CD4-positive, alpha-beta T cell treated with Interleukin-15 for 4 hours (primary cell): ENCODE data around the gene MACROD2.

ENCODE experiments used
- DNase-seq: peaks from one replicate; pipeline ENCODE4 v3.0.0-alpha.2; 2020; ENCODE audit warnings: low spot score

MACROD2 gene

GRCh38 chr20:15919118-15919517 is 1923.8 kb downstream of the MACROD2 start:
- DNase-seq: no peak

DNA sequence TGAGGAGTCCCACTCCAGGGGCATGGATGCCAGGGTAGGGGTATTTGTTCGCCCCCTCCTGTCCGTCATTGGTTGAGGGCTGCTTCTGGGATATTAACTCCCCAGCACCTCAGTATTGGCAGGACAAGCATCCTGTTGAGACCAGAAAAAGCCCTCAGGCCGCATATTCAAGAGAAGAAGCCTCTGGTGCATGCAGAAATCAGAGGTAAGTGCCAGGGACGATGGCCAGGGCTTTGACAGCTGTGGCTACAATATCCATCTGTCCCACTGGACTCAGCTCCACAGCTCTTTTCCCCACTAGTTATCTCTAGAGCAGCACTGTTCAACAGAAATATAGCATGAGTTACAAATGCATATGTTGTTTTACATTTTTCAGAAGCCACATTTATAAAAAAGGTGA is 1926.6 kb downstream of the MACROD2 start:
- DNase-seq: no peak

DNA sequence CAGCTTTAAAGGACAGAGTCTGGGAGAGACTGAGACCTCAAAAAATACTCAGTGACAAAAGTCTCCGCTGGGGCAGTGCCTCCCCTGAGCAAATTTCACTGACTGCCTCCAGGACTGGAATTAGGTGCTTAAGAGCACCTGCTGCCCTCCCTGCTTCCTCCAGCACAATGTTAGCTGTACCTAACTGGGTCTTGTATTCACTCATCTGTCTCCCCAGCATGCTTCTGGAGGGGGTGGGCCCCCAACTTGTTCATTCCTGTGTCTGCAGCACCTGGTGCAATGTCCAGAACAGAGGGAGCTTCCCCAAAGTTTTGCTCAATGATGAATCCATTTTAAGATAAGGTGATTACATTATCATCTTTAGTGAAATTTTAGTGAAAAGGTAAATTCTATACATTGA is 1927.2 kb downstream of the MACROD2 start:
- no peak for DNase-seq

GRCh38 chr20:15923030-15923776 is 1927.9 kb downstream of the MACROD2 start:
- no peak for DNase-seq

DNA sequence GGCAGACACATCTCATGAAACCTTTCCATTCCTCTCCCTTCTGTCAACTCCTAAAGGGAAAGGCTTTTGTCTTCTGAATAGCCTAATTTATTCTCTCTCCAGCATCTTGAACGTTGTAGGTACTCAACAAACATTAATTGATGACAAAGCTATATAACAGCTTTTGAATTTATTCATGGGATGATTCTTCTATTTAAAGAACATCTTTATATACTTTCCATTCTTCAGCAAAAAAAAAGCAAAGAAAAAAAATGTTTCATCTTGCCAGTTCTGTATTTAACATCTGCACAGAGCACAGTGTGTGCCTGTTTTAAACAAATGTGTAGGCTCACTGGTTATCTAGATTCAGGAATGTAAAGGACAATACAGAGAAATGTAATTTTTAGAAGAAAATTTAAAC is 1929.2 kb downstream of the MACROD2 start:
- DNase-seq: no peak

DNA sequence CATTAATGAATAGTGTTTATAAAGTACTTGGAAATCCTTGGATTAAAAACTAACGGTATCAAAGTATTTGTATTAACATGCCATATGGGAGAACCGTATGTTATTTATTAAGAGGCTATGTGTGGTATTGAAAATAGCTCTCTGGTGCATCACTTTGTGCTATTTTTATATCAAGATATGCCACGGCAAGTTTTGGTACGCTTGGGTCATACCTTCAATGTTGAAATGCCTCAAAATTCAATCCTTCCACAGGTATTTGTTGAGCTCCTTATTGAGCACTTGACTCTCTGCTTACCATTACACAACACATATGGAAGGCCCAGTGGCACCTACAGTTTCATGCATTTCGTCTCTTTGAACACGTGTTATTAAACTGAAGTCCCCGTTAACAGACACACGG is 1930.1 kb downstream of the MACROD2 start:
- no peak for DNase-seq

- no peak for DNase-seq
Measured at GRCh38 chr20:15927893-15928650, 1932.8 kb downstream of the MACROD2 start.

DNA sequence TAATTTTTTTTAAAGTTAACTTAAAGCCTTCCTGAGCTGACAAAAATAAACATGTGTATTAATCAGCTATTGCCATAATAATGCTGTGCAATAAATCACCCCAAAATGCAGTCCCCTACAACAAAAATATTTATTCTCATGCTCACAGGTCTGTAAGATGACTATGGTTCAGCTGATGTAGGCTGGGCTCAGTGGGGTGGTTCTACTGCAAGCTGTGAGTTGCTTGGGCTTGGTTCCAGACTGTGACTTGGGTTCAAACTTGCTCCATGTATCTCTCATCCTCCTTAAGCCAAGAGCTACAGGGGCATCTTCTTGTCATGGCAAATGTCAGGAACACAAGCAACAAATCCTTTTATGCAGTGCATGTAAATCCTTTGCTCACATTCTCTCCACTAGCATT is 1933.6 kb downstream of the MACROD2 start:
- DNase-seq: no peak

GRCh38 chr20:15930311-15931305 is 1935.3 kb downstream of the MACROD2 start:
- no peak for DNase-seq

DNA sequence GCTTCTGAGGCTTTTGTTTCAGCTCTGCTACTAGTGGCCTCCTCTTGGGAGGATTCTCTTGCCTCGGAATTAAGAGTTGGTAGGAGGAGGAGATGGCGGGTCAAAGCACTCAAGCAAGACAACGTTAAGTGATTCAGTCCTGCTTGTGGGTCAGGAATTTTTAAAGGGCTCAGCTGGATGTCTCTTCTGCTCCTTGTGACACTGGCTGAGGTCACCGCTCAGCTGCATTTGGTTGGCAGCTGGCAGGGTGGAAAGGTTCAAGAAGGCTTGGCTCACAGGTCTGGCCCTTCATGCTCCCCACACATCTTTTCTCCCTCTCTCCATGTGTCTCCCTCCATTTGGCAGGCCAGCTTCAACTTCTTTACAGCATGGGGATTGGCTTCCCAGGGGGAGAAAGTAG is 1936.6 kb downstream of the MACROD2 start:
- no peak for DNase-seq

DNA sequence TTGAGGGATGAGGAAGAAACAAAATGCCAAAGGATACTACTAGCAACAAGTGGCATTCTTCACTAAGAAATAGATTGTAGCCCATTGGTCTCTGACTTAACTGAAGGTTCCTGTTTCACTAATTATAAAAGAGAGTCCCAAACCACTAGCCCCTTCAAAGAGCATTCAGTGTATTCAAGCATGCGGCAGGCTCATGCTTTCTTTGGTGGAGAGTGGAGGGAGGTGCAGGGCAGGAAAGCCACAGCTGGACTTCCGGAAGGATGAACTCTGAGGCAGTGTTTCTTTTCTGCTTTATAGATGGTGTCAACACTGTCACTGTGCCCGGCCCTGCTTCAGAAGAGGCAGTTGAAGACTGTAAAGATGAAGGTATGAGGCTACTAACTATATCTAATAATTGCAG is 1941.9 kb downstream of the MACROD2 start:
- no peak for DNase-seq

GRCh38 chr20:15938847-15939246 is 1943.5 kb downstream of the MACROD2 start:
- DNase-seq: no peak

- no peak for DNase-seq
Measured at GRCh38 chr20:15940127-15940526, 1944.8 kb downstream of the MACROD2 start.

- DNase-seq: no peak
Measured at GRCh38 chr20:15942130-15942529, 1946.8 kb downstream of the MACROD2 start.

DNA sequence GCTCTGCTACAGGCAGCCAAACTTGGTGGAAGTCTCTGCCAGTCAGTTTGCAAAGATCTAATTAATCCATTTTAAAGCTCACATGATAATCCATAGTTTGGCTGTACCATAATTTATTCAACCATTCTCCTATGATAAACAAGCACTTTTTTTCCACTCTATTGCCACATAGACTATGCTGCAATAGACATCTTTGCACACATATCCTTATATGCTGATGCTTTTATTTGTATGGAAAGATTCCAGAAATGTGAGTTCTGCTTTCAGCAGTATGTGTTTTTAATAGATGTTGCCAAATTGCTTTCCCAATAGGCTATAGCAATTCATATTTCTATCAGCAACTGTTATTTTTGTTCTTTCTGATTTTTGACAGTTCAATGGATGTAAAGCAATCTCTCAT is 1950.0 kb downstream of the MACROD2 start:
- DNase-seq: no peak

DNA sequence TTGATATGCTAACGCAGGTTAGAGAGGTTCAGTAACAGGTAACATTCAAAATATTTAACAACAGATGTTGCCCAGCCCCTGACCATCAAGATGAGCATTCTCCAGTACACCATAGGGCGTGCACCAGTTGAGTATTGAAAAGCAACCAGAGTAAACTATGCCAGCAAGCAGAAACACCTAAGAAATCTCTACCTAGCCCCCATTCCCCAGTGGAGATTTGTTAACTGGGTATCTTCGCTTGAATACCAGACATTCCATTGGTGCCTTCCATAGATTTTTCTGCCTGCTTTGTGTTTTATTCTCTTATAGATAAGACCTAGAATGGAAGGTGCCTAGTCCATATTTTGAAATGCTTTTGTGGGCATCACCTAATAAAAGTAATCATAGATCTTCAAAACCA is 1954.1 kb downstream of the MACROD2 start:
- DNase-seq: no peak

- DNase-seq: no peak
Measured at GRCh38 chr20:15951658-15952057, 1956.3 kb downstream of the MACROD2 start.

GRCh38 chr20:15958142-15958541 is 1962.8 kb downstream of the MACROD2 start:
- no peak for DNase-seq

GRCh38 chr20:15965165-15965564 is 1969.8 kb downstream of the MACROD2 start:
- DNase-seq: no peak

DNA sequence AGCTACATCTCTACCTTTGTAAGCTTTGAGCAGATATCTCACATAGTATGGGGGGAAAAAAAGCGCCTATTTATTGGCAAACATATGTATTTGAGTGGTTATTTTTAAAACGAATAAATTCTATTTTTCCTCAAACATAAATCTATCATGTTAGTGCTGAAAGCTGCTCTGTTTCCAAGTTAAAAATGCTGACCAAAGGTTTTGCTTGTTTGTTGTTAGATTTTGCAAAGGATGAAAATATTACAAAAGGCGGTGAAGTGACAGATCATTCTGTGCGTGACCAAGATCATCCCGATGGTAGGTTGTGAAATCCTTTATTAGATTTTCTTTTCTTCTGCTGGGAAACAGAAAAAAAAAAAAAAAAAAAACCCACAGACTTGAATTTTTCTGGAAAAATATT is 1972.0 kb downstream of the MACROD2 start:
- DNase-seq: no peak

DNA sequence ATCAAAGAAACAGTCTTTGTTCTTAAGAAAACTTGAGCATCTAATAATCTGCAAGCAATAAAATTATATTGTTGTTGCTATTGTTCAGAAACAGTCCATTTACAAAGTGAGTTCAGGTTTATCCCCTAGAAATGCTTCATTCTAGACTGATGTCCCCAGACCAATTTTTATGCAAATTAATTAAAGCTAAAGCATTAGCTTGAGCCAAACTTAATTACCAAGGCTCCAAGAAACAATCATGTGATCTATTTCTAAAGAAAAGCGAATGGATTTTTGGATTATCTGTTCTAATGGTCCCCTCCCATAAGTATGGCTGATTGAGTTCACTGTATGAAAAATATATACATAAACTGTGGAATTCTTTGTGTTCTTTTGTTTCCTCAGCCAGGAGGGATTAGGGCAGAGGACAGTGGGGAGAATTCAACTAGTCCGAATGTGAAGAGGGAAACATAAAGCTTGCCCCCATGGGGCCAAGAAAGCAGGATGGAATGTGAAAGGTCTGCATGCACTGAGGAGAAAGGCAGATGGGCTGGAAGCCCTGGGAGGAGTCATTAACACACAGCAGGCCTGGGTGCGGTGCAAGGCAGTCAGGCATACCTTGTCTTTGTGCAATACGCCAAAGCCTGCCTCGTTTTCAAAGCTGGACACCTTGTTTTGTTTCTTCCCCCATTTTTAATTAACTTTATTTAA is 1980.9 kb downstream of the MACROD2 start:
- no peak for DNase-seq

GRCh38 chr20:15977026-15977425 is 1981.7 kb downstream of the MACROD2 start:
- DNase-seq: no peak
